H1 (cell line): Measurements from ENCODE around the gene MAGEA1. TPM values are rescaled to one million over a fixed set of nuclear protein-coding genes. Genes with fewer than 3 reads are reported as not detected.

Experiments
- CHD1 ChIP-seq: IDR thresholded peaks from 2 replicates; pipeline ENCODE4 v1.6.1; 2012; ENCODE audit warnings: low read depth, low read length, improper control_type of control experiment
- CHD2 ChIP-seq: IDR thresholded peaks from 2 replicates; pipeline ENCODE4 v1.6.1; 2012; ENCODE audit warnings: low read length, improper control_type of control experiment
- EGR1 ChIP-seq: IDR thresholded peaks from 2 replicates; pipeline ENCODE4 v1.6.1; 2011; ENCODE audit warnings: low read depth, low read length, borderline replicate concordance
- GTF2F1 ChIP-seq: IDR thresholded peaks from 2 replicates; pipeline ENCODE4 v1.6.1; 2012; ENCODE audit warnings: low read depth, low read length, improper control_type of control experiment, borderline replicate concordance
- HDAC6 ChIP-seq: IDR thresholded peaks from one replicate; pipeline ENCODE4 v1.7.1; 2012; ENCODE audit warnings: low read depth, mild to moderate bottlenecking, inconsistent platforms, low read length, moderate library complexity
- MAX ChIP-seq: IDR thresholded peaks from 2 replicates; pipeline ENCODE4 v1.6.1; 2012; ENCODE audit warnings: inconsistent platforms
- NRF1 ChIP-seq: IDR thresholded peaks from 2 replicates; pipeline ENCODE4 v1.6.1; 2011; ENCODE audit warnings: mild to moderate bottlenecking, low read depth, low read length, improper control_type of control experiment
- RBBP5 ChIP-seq: IDR thresholded peaks from 2 replicates; pipeline ENCODE4 v1.7.1; 2012; ENCODE audit warnings: low read depth, mild to moderate bottlenecking, inconsistent platforms, low read length, moderate library complexity, borderline replicate concordance
- SIX5 ChIP-seq: IDR thresholded peaks from 2 replicates; pipeline ENCODE4 v1.6.1; 2011; ENCODE audit warnings: mild to moderate bottlenecking, low read depth, low read length
- TAF7 ChIP-seq: optimal IDR thresholded peaks from 2 replicates; pipeline ENCODE3; 2011; ENCODE audit warnings: low read depth, mild to moderate bottlenecking, inconsistent platforms, low read length, moderate library complexity, borderline replicate concordance
- TEAD4 ChIP-seq: IDR thresholded peaks from 2 replicates; pipeline ENCODE4 v1.6.1; 2012; ENCODE audit warnings: low read depth, low read length, inconsistent platforms, mixed read lengths
- YY1 ChIP-seq: IDR thresholded peaks from 2 replicates; pipeline ENCODE4 v1.6.1; 2011; ENCODE audit warnings: low read depth, mild to moderate bottlenecking, low read length
- polyA plus RNA-seq, 7 experiments: library from polyadenylated mRNA; depleted of rRNA in 3 of 7; stranded (reverse) in 5 of 7; unstranded in 2 of 7; fragments of >200 nt in 5 of 7; fragments of 200-250 nt in 2 of 7; gene quantifications; 1 replicate in 5 of 7; 2 replicates in 1 of 7; 4 replicates in 1 of 7; pipeline versions ENCODE4 v1.2.1 to v1.2.3, GENCODE V29; 2011 to 2013; ENCODE audit warnings: missing spikeins in 2 of 7, mixed read lengths in 2 of 7
- total RNA-seq: library from RNA; stranded (reverse); fragmentation: NEBNext Ultra II Directional; extraction: Animal tissue kit (Norgen Biotek cat#: 25700); gene quantifications from 2 replicates; pipeline ENCODE4 v1.2.1, GENCODE V29; 2021

MAGEA1 gene
- total and polyA plus RNA-seq, 2 of the 8 experiments (the other 6 are each of a cell fraction or from before 2014, with no cell fraction given): not detected

GRCh38 chrX:153184787-153185186 lies 5.7 kb downstream of the MAGEA1 start (continued):
- TF ChIP-seq EGR1 (no peak), CHD1 (no peak), YY1 (no peak), CHD2 (no peak), SIX5 (no peak), GTF2F1 (no peak), HDAC6 (no peak), TEAD4 (no peak), NRF1 (no peak), RBBP5 (no peak), TAF7 (no peak), MAX (no peak)
